Transverse colon (tissue), 4 donors: ENCODE measurements around the gene SPAG6. TPM values are rescaled to one million over a fixed set of nuclear protein-coding genes. Genes with fewer than 3 reads are reported as not detected.

Experiments used
- DNase-seq: peaks from one replicate; pipeline ENCODE4 v3.0.0-alpha.2; 2019
- H3K27ac ChIP-seq, 4 donors: fragments of 200-600 bp; sonication (generic); 2 replicates each; pipeline ENCODE4 v1.5.1; 2016 to 2018; ENCODE audit warnings: inconsistent platforms in 4 of 4
- H3K27me3 ChIP-seq: fragments of 200-600 bp; sonication (generic); 2 replicates; pipeline ENCODE4 v1.5.1; 2017; ENCODE audit warnings: inconsistent platforms
- H3K36me3 ChIP-seq, 4 donors: fragments of 200-600 bp; sonication (generic); 2 replicates each; pipeline ENCODE4 v1.5.1; 2017 to 2019; ENCODE audit warnings: inconsistent platforms in 4 of 4
- H3K4me1 ChIP-seq, 4 donors: fragments of 200-600 bp; sonication (generic); 2 replicates each; pipeline ENCODE4 v1.5.1; 2017 to 2020; ENCODE audit warnings: inconsistent platforms in 4 of 4
- H3K4me3 ChIP-seq, 4 donors: fragments of 200-600 bp; sonication (generic); 1 replicate in 1 of 4; 2 replicates in 3 of 4; pipeline versions ENCODE4 v1.5.1 to v1.6.1; 2017 to 2019; ENCODE audit warnings: inconsistent platforms in 4 of 4
- H3K9me3 ChIP-seq, 2 donors: fragments of 200-600 bp; sonication (generic); 2 replicates each; pipeline ENCODE4 v1.5.1; 2017 to 2019; ENCODE audit warnings: inconsistent platforms in 2 of 2
- EP300 ChIP-seq: sonication (generic); formaldehyde crosslinking; IDR thresholded peaks from one replicate; pipeline ENCODE4 v1.6.1; 2017; ENCODE audit warnings: antibody characterized with exemption, low read depth
- POLR2A ChIP-seq: fragments of 450-650 bp; IDR thresholded peaks from one replicate; pipeline ENCODE4 v1.6.1; 2016; ENCODE audit warnings: antibody characterized with exemption, mild to moderate bottlenecking, moderate library complexity
- POLR2AphosphoS5 ChIP-seq, 3 donors: sonication (generic); formaldehyde crosslinking; IDR thresholded peaks; one replicate each; pipeline ENCODE4 v1.6.1; 2016; ENCODE audit warnings: antibody characterized with exemption in 3 of 3
- WGBS, 2 donors: methylation state at CpG; one replicate each; pipeline ENCODE4 v1.1.5; 2018; ENCODE audit warnings: low coverage in 1 of 2; 5-methylcytosine and 5-hydroxymethylcytosine counted together
- in situ Hi-C, 4 donors: fragments of 200-750 bp; cut with MboI; loops; one replicate each; pipeline versions ENCODE4 v1.15.0 to v1.15.1; 2017; ENCODE audit warnings: low sequenced_read_pairs in 3 of 4, low pct_ligation_motif_present in 1 of 4, low pct_unique_long_range_greater_than_20kb in 1 of 4
- intact Hi-C: fragments of 100-400 bp; cut with DNase I; formaldehyde crosslinking; loops from one replicate; pipeline ENCODE4 v1.15.1; 2023; ENCODE audit warnings: low total_unique reads
- total RNA-seq, 4 donors: library from RNA; depleted of rRNA; stranded (reverse); fragments of >200 nt; gene quantifications; one replicate each; pipeline ENCODE4 v1.1.0, GENCODE V29; 2016
- TF ChIP-seq, protein P1 (sequence below), 5 experiments: fragments of 200-600 bp in 3 of 5; fragments of 450-650 bp in 2 of 5; sonication (generic) in 3 of 5; IDR thresholded peaks; 1 replicate in 2 of 5; 2 replicates in 3 of 5; pipeline ENCODE4 v1.5.1; 2016 to 2017; ENCODE audit warnings: antibody characterized with exemption in 5 of 5, inconsistent platforms in 3 of 5, mild to moderate bottlenecking in 2 of 5, moderate library complexity in 1 of 5

Gene SPAG6
- total RNA-seq, 4 donors from 2014 or later: not detected

DNA sequence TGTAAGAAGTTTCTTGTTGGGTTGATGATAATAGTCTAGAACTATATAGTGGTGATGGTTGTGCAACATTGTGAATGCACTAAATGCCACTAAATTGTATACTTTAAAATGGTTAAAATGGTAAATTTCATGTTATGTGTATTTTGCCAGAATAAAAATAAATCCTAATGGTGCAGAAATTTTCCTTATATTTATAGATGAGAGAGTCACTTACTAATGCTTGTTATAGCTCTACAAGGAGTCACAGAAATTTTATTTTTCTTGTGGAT lies 21.1 kb downstream of the SPAG6 start:
- Histone ChIP-seq H3K4me1 (no peaks in the 10 kb centered on the region), H3K9me3 (no peaks in the 10 kb centered on the region), H3K4me3 (no peak overlapping the region), H3K36me3 (no peaks in the 10 kb centered on the region), H3K27ac (no peak overlapping the region), H3K27me3 (no peaks in the 10 kb centered on the region)
- no peak for DNase-seq
- in situ Hi-C loops (no loop called here), intact Hi-C loops (no loop called here)
- no peak for TF ChIP-seq POLR2AphosphoS5 (IDR thresholded peaks at IDR 0.05)
- no peak for TF ChIP-seq POLR2A
- no peak for TF ChIP-seq EP300
- TF ChIP-seq, protein P1, sequence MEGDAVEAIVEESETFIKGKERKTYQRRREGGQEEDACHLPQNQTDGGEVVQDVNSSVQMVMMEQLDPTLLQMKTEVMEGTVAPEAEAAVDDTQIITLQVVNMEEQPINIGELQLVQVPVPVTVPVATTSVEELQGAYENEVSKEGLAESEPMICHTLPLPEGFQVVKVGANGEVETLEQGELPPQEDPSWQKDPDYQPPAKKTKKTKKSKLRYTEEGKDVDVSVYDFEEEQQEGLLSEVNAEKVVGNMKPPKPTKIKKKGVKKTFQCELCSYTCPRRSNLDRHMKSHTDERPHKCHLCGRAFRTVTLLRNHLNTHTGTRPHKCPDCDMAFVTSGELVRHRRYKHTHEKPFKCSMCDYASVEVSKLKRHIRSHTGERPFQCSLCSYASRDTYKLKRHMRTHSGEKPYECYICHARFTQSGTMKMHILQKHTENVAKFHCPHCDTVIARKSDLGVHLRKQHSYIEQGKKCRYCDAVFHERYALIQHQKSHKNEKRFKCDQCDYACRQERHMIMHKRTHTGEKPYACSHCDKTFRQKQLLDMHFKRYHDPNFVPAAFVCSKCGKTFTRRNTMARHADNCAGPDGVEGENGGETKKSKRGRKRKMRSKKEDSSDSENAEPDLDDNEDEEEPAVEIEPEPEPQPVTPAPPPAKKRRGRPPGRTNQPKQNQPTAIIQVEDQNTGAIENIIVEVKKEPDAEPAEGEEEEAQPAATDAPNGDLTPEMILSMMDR (IDR thresholded peaks at IDR 0.05): no peak

DNA sequence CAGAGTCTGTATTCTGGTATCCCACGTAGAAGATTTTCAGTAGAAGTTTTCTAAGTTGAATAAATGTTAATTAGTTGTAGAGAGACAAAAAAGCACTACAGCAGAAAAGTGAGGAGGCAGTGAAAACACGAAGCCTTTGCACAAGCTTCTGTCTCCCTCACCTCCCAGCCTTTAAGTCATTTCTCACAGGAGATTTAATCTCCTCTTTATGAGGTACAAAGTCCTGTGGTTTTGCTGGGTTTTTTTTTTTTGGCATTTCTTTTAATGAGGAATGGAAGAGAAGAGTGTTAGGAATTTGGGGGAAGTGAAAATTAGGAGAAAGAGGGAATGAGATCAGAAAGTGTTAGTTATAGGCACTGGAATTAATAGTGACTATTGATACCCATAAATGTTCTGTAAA lies 21.5 kb downstream of the SPAG6 start:
- DNase-seq: no peak
- Histone ChIP-seq H3K9me3 (no peaks in the 10 kb centered on the region), H3K4me3 (no peak overlapping the region), H3K36me3 (no peaks in the 10 kb centered on the region), H3K4me1 (no peaks in the 10 kb centered on the region), H3K27me3 (no peaks in the 10 kb centered on the region), H3K27ac (no peak overlapping the region)
- 54 to 57% methylated on average over 2 of the region's 2 CpGs for WGBS, 2 donors
- no peak for TF ChIP-seq POLR2AphosphoS5 (IDR thresholded peaks at IDR 0.05)
- TF ChIP-seq, protein P1 (IDR thresholded peaks at IDR 0.05): no peak
- TF ChIP-seq EP300: no peak
- no peak for TF ChIP-seq POLR2A
- in situ Hi-C loops (no loop called here), intact Hi-C loops (no loop called here)

DNA sequence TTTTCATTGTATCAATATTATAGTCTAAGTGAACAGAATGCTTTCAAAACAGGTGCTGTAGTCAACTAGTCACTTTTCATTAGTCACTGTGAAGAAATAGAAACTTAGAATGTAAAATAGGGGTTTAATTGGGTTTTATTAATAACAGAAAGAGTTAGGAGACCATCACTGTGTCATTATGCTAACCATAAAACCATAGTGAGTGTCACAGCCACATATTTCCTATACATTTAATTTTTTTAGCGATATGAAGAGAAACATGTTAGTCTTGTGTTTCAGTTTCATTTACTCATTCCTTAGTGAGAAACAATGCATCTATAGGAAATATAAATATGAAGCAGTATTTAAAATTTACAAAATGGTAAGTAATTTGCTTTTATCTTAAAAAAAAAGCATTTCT lies 22.2 kb downstream of the SPAG6 start:
- H3K9me3 ChIP-seq: no peaks in the 10 kb centered on the region
- intact Hi-C loops (no loop called here), in situ Hi-C loops (no loop called here)
- H3K27ac ChIP-seq: no peak overlapping the region
- H3K36me3 ChIP-seq: no peaks in the 10 kb centered on the region
- 70 to 87% methylated on average over 1 of the region's 1 CpG for WGBS, 2 donors
- H3K27me3 ChIP-seq: no peaks in the 10 kb centered on the region
- DNase-seq: no peak
- H3K4me3 ChIP-seq: no peak overlapping the region
- no peaks in the 10 kb centered on the region for H3K4me1 ChIP-seq
- TF ChIP-seq POLR2A (no peak), EP300 (no peak), POLR2AphosphoS5 (IDR thresholded peaks at IDR 0.05) (no peak)
- TF ChIP-seq, protein P1 (IDR thresholded peaks at IDR 0.05): no peak

DNA sequence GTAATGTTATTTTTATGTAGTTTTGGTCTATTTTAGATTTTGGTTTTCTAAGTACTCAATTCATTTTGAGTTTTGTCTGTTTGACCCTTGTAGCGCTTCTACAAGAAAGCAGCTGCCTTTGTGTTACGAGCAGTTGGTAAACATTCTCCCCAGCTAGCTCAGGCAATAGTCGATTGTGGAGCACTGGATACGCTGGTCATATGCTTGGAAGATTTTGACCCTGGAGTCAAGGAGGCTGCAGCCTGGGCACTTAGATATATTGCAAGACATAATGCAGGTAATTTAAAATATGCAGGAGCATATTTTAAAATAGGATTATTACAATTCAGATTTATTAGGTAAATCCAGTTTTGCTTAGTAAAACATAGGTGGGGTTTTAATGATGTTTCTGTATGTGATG lies 23.1 kb downstream of the SPAG6 start:
- WGBS, 2 donors: 77 to 90% methylated on average over 3 to 4 of the region's 4 CpGs
- no peak for DNase-seq
- intact Hi-C loops (no loop called here), in situ Hi-C loops (no loop called here)
- H3K36me3 ChIP-seq: no peaks in the 10 kb centered on the region
- H3K27me3 ChIP-seq: no peaks in the 10 kb centered on the region
- H3K9me3 ChIP-seq: no peaks in the 10 kb centered on the region
- no peak overlapping the region for H3K4me3 ChIP-seq
- TF ChIP-seq, protein P1 (IDR thresholded peaks at IDR 0.05): no peak
- TF ChIP-seq EP300: no peak
- no peak for TF ChIP-seq POLR2A
- no peak for TF ChIP-seq POLR2AphosphoS5 (IDR thresholded peaks at IDR 0.05)
- no peak overlapping the region for H3K27ac ChIP-seq
- H3K4me1 ChIP-seq: no peaks in the 10 kb centered on the region
